Panc1 (cell line): ENCODE results near the gene CAPZA1. TPM values are rescaled to one million over a fixed set of nuclear protein-coding genes. Genes with fewer than 3 reads are reported as not detected.

Experiments
- ATAC-seq: fragments of 200-7000 bp; cut with Tn5 transposase; 2 replicates; pipeline ENCODE4 v1.9.1; 2020; ENCODE audit warnings: mild to moderate bottlenecking, moderate library complexity
- BruUV-seq: library from RNA; stranded (reverse); fragments of 400-500 nt; replicated peaks from 2 replicates; lab custom pipeline; 2021; lab: Mats Ljungman, UMichigan
- CTCF ChIA-PET: fragments of 300-600 bp; sonication (Branson Sonifier 250); formaldehyde crosslinking; loops from one replicate; lab custom pipeline; 2022; ENCODE audit warnings: antibody characterized with exemption; lab: Charles Lee
- POLR2A ChIA-PET: fragments of 300-600 bp; sonication (Branson Sonifier 250); formaldehyde crosslinking; loops from one replicate; lab custom pipeline; 2022; ENCODE audit warnings: antibody characterized with exemption; lab: Charles Lee
- DNase-seq: peaks from one replicate; pipeline ENCODE4 v3.0.0-alpha.2; 2010; ENCODE audit warnings: low read depth, low spot score
- H3K27ac ChIP-seq: 2 replicates; pipeline ENCODE4 v1.5.1; 2011; ENCODE audit warnings: mild to moderate bottlenecking, low read length, inconsistent platforms
- H3K27me3 ChIP-seq: fragments of 200-500 bp; sonication (Bioruptor generic); 2 replicates; pipeline ENCODE4 v1.6.0; 2014; ENCODE audit warnings: low read length, inconsistent platforms; ENCODE audit not compliant: control insufficient read depth, insufficient read depth
- H3K36me3 ChIP-seq: fragments of 200-500 bp; sonication (Bioruptor generic); 2 replicates; pipeline ENCODE4 v1.5.1; 2014; ENCODE audit warnings: inconsistent platforms, mild to moderate bottlenecking, low read length, moderate library complexity; ENCODE audit not compliant: control insufficient read depth, insufficient read depth
- H3K4me1 ChIP-seq: 2 replicates; pipeline ENCODE4 v1.5.1; 2011; ENCODE audit warnings: inconsistent platforms, mild to moderate bottlenecking, low read length, moderate library complexity; ENCODE audit not compliant: control insufficient read depth, insufficient read depth
- H3K4me3 ChIP-seq, 2 experiments: 2 replicates each; pipeline ENCODE4 v1.5.1; 2011 to 2012; ENCODE audit warnings: low read depth in 2 of 2, low read length in 2 of 2, mild to moderate bottlenecking in 2 of 2, inconsistent platforms in 1 of 2, moderate library complexity in 1 of 2
- H3K9me3 ChIP-seq: fragments of 200-500 bp; sonication (Bioruptor generic); 2 replicates; pipeline ENCODE4 v1.5.1; 2014; ENCODE audit warnings: low read depth, mild to moderate bottlenecking, inconsistent platforms, low read length, moderate library complexity; ENCODE audit not compliant: control insufficient read depth, insufficient read depth
- POLR2AphosphoS5 ChIP-seq: IDR thresholded peaks from 2 replicates; pipeline ENCODE4 v1.6.1; 2012; ENCODE audit warnings: mild to moderate bottlenecking, low read depth, low read length, moderate library complexity
- REST ChIP-seq, 2 experiments: IDR thresholded peaks; 2 replicates each; pipeline ENCODE4 v1.6.1; 2011 to 2012; ENCODE audit warnings: low read depth in 2 of 2, control low read depth in 1 of 2, low read length in 1 of 2, mild to moderate bottlenecking in 1 of 2, moderate library complexity in 1 of 2; ENCODE audit not compliant: insufficient read depth in 1 of 2
- SIN3A ChIP-seq: IDR thresholded peaks from 2 replicates; pipeline ENCODE4 v1.6.1; 2012; ENCODE audit warnings: low read depth, mild to moderate bottlenecking, low read length, moderate library complexity, borderline replicate concordance; ENCODE audit not compliant: insufficient read depth
- TCF7L2 ChIP-seq: IDR thresholded peaks from 2 replicates; pipeline ENCODE4 v1.6.1; 2011; ENCODE audit warnings: mild to moderate bottlenecking, low read depth, low read length, inconsistent platforms
- in situ Hi-C: cut with HindIII; loops from 2 replicates; pipeline ENCODE4 v1.10.0; 2016; ENCODE audit warnings: low sequenced_read_pairs, low pct_unique_long_range_greater_than_20kb
- intact Hi-C: fragments of 100-400 bp; cut with micrococcal nuclease; formaldehyde crosslinking; loops from one replicate; pipeline ENCODE4 v1.10.0; 2022; ENCODE audit not compliant: unreplicated experiment
- total RNA-seq: library from RNA; stranded (reverse); gene quantifications from one replicate; pipeline ENCODE4 v1.2.1, GENCODE V29; 2021; ENCODE audit not compliant: unreplicated experiment
- TF ChIP-seq, protein P1 (sequence below): fragments of 450-650 bp; IDR thresholded peaks from 2 replicates; pipeline ENCODE4 v1.5.1; 2017; ENCODE audit warnings: mild to moderate bottlenecking

The CAPZA1 gene
- total RNA-seq, 1 experiment from 2014 or later: 128 TPM

GRCh38 chr1:112672842-112673241 lies 53.2 kb downstream of the CAPZA1 start:
- Histone ChIP-seq H3K27me3 (no peaks in the 10 kb centered on the region), H3K27ac (peak overlapping the region; percentile 84; the same call in 1 of the 2 replicates), H3K36me3 (no peaks in the 10 kb centered on the region; the same call in 1 of the 2 replicates), H3K4me1 (peaks cover 21% of the 10 kb centered on the region), H3K4me3 (no peak overlapping the region), H3K9me3 (no peaks in the 10 kb centered on the region)
- in situ Hi-C loops (no loop called here), intact Hi-C loops (no loop called here)
- TF ChIP-seq REST (IDR thresholded peaks at IDR 0.05; ENCODE audit: insufficient read depth in 1 of 2, low read depth in 2 of 2, low read length in 1 of 2) (no peak), TCF7L2 (no peak), POLR2AphosphoS5 (no peak), SIN3A (no peak)
- TF ChIP-seq, protein P1, sequence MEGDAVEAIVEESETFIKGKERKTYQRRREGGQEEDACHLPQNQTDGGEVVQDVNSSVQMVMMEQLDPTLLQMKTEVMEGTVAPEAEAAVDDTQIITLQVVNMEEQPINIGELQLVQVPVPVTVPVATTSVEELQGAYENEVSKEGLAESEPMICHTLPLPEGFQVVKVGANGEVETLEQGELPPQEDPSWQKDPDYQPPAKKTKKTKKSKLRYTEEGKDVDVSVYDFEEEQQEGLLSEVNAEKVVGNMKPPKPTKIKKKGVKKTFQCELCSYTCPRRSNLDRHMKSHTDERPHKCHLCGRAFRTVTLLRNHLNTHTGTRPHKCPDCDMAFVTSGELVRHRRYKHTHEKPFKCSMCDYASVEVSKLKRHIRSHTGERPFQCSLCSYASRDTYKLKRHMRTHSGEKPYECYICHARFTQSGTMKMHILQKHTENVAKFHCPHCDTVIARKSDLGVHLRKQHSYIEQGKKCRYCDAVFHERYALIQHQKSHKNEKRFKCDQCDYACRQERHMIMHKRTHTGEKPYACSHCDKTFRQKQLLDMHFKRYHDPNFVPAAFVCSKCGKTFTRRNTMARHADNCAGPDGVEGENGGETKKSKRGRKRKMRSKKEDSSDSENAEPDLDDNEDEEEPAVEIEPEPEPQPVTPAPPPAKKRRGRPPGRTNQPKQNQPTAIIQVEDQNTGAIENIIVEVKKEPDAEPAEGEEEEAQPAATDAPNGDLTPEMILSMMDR: no peak
- ATAC-seq (no peak), DNase-seq (no peak)
- POLR2A ChIA-PET: interaction anchor here (0.7 kb wide), 1 partner anchor 37 kb away, joined by 4 read pairs; no protein-coding TSS in a partner anchor
- BruUV-seq: no TSS peak
- CTCF ChIA-PET: interaction anchor here (0.6 kb wide), 1 partner anchor 207 kb away, joined by 3 read pairs; no protein-coding TSS in a partner anchor

GRCh38 chr1:112673592-112674439 lies 54.2 kb downstream of the CAPZA1 start:
- H3K36me3 ChIP-seq: no peaks in the 10 kb centered on the region; the same call in 1 of the 2 replicates
- intact Hi-C loops (no loop called here), in situ Hi-C loops (no loop called here)
- H3K4me3 ChIP-seq: peak overlapping the region; percentile 73 to 79
- TF ChIP-seq POLR2AphosphoS5: no peak
- no peak for TF ChIP-seq REST (IDR thresholded peaks at IDR 0.05; ENCODE audit: insufficient read depth in 1 of 2, low read depth in 2 of 2, low read length in 1 of 2)
- TF ChIP-seq, protein P1: peak; percentile 67
- peak overlapping the region; percentile 84 for H3K27ac ChIP-seq
- ChIA-PET POLR2A (interaction anchor here (0.7 kb wide), 1 partner anchor 38 kb away, joined by 4 read pairs; no protein-coding TSS in a partner anchor), CTCF (interaction anchor here (0.6 to 0.9 kb wide), 3 partner anchors 9 to 280 kb away, joined by 3 to 11 read pairs (median 3); no protein-coding TSS in a partner anchor)
- ATAC-seq (peak; percentile 63), DNase-seq (peak; percentile 33)
- no TSS peak for BruUV-seq
- H3K9me3 ChIP-seq: no peaks in the 10 kb centered on the region
- H3K27me3 ChIP-seq: no peaks in the 10 kb centered on the region
- H3K4me1 ChIP-seq: peaks cover 24% of the 10 kb centered on the region
